GF-D8 (cell line): Measurements from ENCODE around the gene GALNT17.

ENCODE experiments used
- DNase-seq: peaks from one replicate; lab custom pipeline; 2025; lab: John Stamatoyannopoulos, UW

The GALNT17 gene

GRCh38 chr7:71132127-71132376, at the start of gene GALNT17:
Gene GALNT17, plus strand, starts transcription at chr7:71132144.
- no peak for DNase-seq

DNA sequence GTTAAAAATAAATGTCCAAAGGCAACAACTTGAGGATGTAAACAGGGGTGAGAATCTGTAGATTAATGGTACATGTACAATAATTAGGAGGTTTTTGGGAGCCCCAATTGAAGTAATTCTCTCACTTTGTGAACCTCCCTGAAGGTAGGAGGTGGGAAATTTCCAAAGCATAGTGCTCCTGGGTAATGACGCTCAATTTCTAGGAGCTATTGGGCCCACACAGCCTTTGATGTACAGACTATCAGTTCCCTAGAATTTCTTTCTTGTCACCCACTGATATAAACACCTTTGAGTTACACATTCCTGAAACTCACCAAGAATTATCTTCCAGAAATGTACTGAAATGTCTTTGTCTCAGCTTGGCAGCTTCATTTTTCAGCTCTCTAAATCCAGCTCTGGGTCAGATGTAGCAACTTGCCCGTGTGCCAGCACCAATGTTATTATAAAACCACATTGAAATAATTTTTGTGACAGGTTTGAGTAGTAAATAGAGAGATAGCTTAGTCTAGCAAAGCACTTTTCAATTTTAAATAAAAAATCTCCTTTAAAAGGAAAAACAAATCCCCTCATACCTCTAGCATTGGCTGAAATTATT, 36.6 kb upstream of the GALNT17 start:
- no peak for DNase-seq

DNA sequence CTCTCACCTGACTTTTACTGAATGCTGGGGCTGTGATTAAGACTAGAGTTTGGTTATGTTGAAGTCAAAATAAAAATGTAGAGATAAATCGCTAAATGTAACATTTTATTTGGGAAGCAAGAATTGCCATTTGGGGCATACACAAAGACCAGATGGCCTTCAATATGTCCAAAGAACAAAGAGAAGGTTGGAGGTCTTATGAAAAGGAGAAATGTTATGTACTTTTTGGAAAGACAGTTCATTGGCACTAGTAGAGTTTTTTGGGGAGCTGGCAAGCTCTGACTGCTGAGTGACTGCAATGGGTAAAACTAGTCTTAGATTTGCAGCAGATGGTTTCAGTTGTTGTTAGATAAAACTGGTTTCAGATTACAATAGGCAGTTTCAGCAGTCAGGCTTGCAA, 35.6 kb upstream of the GALNT17 start:
- no peak for DNase-seq

GRCh38 chr7:71106226-71106625, 25.7 kb upstream of the GALNT17 start:
- DNase-seq, result no peak

DNA sequence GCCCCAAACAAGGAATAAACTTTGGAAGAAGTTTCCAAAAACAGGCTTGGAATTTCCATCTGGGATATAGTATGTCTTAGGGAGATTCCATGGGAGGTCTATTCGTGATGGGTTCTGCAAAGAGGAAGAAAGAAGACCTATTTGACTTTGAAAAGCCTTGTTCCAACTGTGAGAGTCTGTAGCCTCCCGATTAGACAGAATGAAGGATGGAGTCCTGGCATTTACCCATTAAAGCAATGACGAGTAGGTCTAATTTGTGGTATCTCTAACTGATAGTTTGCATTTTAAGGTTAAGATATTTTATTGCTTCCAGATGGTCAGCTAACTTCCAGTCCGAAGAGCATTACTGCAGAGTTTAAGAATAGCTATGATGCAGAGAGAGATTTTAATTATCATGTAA, 19.5 kb upstream of the GALNT17 start:
- DNase-seq, result no peak

DNA sequence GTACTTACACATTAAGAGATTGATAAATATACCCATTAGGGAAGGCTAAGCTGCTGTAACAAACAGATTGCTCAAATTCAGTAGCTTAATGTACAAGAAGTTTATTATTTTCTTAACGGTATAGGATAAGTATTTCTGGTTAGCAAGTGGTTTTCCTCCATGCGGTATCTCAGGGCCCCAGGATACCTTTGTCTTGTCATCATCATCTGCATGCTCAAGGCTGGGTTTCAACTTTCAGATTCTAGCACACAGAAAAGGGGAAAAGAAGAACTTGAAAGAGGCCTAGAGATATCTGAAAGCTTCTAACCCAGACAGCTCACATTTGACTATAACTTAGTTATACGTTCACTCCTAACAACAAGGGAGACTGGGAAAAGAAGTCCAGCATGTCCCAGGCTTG, 11.8 kb upstream of the GALNT17 start:
- DNase-seq, result no peak

DNA sequence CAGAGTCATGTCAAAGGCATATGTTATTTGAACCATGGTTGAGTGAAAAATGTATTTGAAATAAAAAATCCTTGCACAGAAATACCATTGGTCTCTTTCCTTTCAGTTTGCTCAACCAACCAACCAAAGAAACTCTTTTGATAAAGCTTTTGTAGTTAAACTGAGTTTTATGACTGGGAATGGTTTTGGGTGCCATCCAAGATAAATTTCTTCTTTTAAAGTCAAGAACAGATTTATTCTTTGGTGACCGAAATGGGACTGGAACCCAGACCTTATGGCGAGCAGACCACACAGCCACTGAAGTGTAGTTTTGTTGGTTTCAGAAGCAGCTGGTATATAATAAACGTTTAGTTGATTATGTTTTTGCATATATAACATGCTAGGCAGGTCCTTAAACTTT, 2.8 kb upstream of the GALNT17 start:
- no peak for DNase-seq

GRCh38 chr7:71130031-71130679, 1.8 kb upstream of the GALNT17 start:
- no peak for DNase-seq

DNA sequence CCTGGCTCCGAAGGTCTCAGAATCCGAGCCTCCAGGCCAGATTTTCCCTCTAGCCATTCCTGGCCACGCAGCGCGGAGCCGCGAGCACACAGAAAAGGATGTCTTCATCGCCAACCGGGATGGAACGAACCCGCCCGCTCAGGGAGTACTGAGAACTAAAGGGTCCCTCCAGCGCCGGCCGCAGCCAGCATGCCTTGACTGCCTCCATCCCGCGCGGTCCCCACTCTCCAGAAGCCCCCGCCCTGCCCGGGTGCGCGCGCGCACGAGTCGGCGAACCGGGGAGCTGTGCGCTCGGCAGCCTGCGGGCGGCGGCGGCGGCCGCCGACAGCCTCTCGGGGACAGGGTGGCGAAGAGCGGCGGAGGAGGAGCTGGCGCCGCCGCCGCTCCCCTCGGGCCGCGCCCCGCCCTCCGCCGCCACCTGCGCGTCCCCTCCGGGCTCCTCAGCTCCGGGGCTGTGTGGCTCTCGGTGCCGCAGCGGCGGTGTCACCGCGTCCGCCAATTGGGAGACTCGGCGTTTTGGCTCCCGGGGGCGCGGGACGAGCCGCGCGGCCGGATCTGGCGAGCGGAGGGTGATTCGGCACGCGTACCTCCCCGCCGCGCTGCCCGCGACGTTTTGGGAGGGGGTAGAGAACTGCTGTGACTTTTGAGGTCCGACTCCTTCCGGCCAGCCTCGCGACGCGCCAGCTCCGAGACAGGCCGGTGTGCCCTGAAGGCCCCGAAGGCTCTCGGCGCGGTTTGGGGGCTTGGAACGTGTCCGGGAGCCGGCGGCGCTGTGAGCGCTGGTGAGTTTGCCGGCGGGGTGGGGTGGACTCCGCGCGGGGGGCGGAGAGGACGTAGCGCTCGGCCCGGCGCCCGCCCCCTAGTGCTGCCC, 453 bp upstream of the GALNT17 start:
- DNase-seq, result no peak

- DNase-seq, result no peak
Observed at GRCh38 chr7:71132377-71133231, 660 bp downstream of the GALNT17 start.

DNA sequence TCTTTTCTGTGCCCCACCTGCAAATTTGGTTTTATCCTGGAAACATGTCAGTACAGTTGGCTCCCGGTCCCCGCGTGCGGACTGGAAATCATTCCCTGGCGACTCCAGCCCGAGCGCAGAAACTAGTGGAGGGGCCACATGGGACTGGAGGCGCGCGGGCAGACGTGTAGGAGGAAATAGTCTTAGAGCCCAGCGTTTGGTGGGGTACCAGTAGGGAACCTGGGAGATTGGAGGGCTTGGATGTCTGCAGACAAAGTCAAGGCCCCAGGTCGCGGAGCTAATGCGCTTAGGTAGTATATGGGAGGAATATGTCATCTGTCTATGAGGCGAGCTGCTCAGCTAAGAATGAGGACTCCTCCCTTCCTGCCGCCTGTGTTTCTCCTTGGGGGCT, 1.3 kb downstream of the GALNT17 start:
- no peak for DNase-seq

- no peak for DNase-seq
Observed at GRCh38 chr7:71133856-71134255, 1.9 kb downstream of the GALNT17 start.

- DNase-seq, result no peak
Observed at GRCh38 chr7:71135116-71135515, 3.2 kb downstream of the GALNT17 start.

DNA sequence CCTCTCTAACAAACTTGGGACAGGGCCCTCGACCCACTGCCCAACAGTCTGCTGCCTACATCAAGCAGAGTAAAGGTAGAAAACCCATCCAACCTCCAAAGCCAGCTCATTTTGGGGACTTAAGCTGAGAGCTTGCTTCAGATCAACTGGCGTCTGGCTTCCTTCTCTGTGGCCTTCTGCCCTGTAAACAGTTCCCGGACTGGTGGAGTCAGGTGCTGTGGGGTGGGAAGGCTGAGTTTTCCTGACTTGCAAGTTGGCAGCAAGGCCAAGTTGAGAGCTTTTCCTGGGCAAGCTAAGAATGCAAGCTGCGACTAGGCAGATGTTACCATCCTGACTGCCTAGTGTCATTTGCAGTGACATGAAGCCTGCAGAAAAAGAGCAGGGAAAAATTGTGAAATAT, 3.7 kb downstream of the GALNT17 start:
- no peak for DNase-seq

DNA sequence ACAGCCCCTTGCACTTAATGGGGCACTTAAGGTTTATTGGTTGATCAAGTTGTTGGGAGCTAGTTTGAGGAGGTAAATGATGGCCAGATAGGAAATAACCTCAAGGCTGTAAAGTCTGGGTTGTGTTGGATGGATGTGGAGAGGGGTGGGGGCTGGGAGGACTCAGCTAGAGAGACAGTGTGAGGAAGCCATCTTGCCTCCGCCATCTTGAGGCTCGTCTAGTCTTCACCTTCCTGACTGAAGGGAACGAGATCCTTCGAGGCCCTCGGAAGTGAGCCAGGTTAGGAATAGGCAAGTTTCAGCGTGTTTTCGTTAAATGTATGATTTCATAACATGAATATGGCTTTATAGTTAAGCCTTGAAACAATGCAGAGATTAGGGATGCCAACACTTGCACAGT, 5.5 kb downstream of the GALNT17 start:
- DNase-seq, result no peak

GRCh38 chr7:71140264-71140663, 8.3 kb downstream of the GALNT17 start:
- DNase-seq, result no peak

DNA sequence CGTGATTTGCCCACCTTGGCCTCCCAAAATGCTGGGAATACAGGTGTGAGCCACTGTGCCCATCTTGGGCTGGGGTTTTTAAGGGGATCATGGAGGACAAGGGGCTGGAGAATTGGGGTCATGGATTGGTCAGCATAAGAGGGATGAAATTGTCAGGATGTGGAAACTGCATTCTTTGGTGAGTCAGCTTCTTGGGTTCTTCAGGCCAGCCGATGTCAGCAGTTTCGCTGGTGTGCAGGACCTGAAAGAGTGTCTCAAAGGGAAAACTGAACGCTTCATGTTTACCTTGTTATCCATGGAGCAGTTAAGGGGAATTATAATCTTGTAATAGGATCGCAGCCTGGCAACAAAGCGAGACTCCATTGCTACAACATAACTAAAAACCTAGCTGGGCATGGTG, 13.0 kb downstream of the GALNT17 start:
- no peak for DNase-seq

DNA sequence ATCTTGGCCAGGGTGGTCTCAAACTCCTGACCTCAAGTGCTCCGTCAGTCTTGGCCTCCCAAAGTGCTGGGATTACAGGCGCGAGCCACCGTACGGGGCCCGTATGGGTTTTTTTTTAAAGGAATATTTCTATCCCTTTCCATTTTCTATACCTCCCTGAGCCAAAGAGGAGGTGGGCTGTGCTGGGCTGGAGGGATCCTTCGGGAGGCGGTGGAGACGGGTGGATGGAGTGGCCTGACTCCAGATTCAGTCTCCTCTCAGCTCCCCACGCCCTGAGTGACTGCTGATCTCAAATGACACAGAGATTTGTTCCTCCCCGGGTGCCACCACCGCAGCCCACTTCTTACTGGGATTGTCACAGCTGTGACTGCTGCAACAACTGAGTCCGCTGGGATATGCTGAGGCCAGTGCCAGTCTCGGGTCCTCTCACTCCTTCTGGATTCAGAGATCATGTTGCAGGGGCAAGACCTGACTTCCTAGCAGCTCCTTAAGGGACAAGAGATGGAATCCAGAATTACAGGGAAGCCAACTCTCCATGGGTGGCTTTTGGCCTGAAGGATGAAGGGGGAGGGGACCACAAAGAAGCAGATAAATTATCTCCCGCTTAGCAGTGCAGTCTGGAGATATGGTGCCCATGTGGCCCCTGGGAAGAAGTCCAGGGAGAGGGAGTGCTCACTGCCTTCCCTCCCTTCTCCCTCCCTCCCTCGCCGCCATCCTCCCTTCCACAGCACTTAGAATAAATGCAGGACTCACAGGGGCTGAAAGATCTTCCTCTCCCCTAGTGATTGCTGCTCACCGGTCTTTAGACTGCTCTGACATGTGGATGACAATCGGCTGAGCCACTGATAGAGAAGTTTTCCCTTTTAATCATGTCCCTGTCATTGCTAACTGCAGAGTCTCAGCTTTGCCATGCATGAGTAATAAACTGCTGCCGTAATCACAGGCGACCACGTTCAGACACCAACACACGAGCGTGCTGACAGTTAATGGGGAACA, 14.3 kb downstream of the GALNT17 start:
- no peak for DNase-seq

GRCh38 chr7:71148098-71148497, 16.2 kb downstream of the GALNT17 start:
- no peak for DNase-seq

- DNase-seq, result no peak
Observed at GRCh38 chr7:71155236-71155635, 23.3 kb downstream of the GALNT17 start.

DNA sequence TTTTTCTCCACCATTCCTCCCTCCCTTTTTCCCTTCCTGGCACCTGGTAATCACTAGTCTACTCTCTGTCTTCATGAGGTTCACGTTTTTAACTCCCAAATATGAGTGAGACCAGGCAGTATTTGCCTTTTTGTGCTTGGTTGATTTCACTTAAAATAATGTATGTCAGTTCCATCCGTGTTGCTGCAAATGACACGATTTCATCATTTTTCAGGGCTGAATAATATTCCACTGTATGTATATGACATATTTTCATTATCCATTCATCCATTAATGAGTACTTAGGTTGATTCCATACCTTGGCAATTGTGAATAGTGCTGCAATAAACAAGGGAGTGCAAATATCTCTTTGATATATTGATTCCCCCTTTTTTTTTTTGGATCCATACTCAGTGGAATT, 25.8 kb downstream of the GALNT17 start:
- no peak for DNase-seq
